ENCODE measurements around the gene ZMYND8.
"Not testable (repeated sequence)": the region's sequence is repeated elsewhere in the genome, so short reads cannot be mapped to it uniquely, and the experiment has no call there.

Gene ZMYND8

GRCh38 chr20:47282864-47283263, 73.6 kb downstream of the ZMYND8 start:
- DNase-seq = no peak

GRCh38 chr20:47281376-47281775, 75.1 kb downstream of the ZMYND8 start:
- DNase-seq = no peak

GRCh38 chr20:47280668-47281067, 75.8 kb downstream of the ZMYND8 start:
- no peak for DNase-seq

- no peak for DNase-seq
These were observed 76.3 kb downstream of the ZMYND8 start for GRCh38 chr20:47280228-47280627.

- DNase-seq = no peak
These were observed 77.6 kb downstream of the ZMYND8 start for GRCh38 chr20:47278907-47279348.

GRCh38 chr20:47277535-47277872, 79.0 kb downstream of the ZMYND8 start:
- not testable (repeated sequence) for DNase-seq

- DNase-seq = peak; percentile 79
These were observed 79.5 kb downstream of the ZMYND8 start for GRCh38 chr20:47276851-47277534.

- DNase-seq = no peak
These were observed 80.2 kb downstream of the ZMYND8 start for GRCh38 chr20:47276251-47276650.

GRCh38 chr20:47275548-47275947, 81.0 kb downstream of the ZMYND8 start:
- no peak for DNase-seq

- peak; percentile 98 for DNase-seq
These were observed 81.9 kb downstream of the ZMYND8 start for GRCh38 chr20:47274401-47275108.

- DNase-seq = peak; percentile 38
These were observed 82.8 kb downstream of the ZMYND8 start for GRCh38 chr20:47273591-47274235.

DNA sequence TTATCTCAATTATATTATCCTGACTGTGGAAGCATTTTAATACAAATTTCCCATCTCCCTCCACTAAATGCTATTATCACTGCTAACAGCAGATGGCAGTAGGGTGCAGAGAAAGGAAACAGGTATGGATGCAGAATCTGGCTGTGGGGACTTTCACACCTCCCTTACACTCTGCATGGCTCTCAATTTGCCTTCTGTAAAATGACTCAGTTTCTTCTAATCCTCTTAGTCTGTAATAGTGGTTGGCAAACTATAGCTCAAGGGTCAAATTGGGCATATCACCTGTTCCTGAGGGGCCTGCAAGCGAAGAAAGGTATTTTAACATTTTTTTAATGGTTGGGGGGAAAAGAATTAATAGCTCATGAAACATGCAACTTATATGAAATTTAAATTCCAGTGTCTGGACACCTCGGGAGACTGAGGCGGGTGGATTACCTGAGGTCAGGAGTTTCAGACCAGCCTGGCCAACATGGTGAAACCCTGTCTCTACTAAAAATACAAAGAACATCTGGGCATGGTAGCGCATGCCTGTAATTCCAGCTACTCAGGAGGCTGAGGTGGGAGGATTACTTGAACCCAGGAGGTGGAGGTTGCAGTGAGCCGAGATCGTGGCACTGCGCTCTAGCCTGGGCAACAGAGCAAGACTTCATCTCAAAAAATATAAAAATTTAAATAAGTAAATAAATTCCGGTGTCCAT, 83.5 kb downstream of the ZMYND8 start:
- peak; percentile 78 for DNase-seq

GRCh38 chr20:47271046-47271615, 85.4 kb downstream of the ZMYND8 start:
- no peak for DNase-seq

DNA sequence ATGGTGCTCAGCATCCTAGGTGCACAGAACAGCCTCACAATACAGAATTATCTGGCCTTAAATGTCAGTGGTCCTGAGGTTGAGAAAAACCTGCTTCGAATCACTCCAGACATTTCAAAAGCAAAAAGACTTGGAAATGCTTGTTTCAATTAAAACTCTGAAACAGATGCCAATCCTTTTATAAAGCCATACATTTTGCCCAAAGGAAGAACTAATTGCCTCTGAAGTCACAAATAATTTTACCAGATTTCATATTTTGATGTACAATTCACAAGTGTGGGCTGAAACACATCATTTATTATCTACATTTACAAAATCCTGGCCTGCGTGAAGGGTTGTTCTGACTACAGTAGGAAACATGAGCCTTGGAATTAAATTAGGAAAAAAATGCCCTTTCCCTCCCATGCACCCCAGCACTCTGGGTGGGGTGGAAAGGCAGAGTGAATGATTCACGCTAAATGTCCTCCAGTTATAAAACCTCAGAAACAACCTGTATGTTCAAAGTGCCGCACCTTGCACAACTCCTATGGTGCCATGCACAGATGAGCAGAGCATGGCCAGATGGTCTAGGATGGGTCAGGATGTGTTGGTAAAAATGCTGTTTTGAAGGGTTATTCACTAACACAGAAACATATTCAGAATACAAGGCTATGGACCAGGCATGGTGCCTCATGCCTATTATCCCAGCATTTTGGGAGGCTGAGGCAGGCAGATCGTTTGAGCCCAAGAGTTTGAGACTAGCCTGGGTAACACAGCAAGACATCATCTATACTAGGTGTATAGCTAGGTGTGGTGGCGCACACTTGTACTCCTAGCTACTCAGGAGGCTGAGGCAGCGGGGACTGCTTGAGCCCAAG, 87.0 kb downstream of the ZMYND8 start:
- no peak for DNase-seq

GRCh38 chr20:47267621-47268020, 88.9 kb downstream of the ZMYND8 start:
- no peak for DNase-seq

- no peak for DNase-seq
These were observed 89.5 kb downstream of the ZMYND8 start for GRCh38 chr20:47266847-47267515.

DNA sequence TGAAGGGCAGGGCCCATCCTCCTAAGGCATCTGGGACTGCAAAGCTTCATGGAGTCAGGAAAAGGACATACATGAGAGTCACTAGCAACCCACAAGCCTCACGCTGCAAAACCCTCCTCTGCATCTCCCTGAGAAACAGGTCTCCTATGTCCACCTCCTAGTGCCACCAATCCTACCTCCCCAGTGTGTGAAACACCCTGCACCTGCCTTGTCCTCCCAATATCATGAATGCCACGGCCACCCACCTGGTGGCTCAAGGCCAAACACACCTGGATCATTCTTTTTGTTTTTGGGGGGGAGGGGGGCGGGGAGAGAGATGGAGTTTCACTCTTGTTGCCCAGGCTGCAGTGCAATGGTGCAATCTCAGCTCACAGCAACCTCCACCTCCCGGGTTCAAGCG, 90.5 kb downstream of the ZMYND8 start:
- DNase-seq = no peak

- DNase-seq = no peak
These were observed 91.3 kb downstream of the ZMYND8 start for GRCh38 chr20:47265214-47265613.

DNA sequence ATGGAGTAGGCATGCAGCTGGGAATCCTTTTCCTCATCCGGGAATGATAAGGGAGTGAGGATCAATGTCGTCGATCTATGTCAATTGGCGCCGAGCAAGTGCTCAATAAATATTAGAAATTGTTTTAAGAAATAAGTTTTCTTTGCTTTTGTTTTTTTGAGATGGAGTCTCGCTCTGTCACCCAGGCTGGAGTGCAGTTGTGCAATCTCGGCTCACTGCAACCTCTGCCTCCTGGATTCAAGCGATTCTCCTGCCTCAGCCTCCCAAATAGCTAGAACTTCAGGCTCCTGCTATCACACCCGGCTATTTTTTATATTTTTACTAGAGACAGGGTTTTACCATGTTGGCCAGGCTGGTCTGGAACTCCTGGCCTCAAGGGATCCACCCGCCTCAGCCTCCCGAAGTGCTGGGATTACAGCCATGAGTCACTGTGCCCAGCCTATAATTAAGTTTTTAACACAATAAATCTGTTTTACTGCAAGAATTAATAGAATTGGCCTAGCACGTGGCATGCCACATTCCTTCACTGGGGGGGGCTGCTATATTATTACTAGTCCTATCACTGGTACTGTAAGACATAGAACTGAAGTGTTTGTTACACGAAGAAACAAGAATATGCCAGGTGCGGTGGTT, 92.2 kb downstream of the ZMYND8 start:
- not testable (repeated sequence) for DNase-seq

DNA sequence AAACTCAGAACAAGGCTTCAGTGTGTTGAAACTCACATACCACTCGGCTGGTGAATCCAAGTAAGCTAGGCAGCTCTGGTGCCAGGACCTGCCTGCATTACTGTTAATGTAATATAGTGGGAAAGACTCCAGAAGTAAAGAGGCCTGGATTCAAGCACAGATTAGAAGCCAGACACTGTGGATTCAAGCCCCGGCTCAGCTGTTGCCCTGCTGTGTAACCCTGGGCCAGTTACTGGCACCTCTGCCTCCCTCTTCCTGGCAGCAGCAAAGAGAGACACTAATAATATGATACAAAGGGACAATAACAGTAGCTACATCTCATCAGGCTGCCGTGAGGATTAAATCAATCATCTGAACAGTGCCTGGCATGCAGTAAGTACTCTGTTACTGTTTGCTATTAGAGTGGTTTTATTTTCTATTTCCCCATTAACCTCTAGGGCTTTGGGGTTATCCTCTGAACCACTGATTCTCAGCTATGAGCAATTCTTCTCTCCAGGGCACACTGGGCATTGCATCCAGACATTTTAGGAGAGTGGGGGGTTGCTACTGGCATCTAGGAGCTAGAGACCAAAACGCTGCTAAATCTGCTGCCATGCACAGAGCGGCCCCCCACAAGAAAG, 92.9 kb downstream of the ZMYND8 start:
- DNase-seq = no peak

DNA sequence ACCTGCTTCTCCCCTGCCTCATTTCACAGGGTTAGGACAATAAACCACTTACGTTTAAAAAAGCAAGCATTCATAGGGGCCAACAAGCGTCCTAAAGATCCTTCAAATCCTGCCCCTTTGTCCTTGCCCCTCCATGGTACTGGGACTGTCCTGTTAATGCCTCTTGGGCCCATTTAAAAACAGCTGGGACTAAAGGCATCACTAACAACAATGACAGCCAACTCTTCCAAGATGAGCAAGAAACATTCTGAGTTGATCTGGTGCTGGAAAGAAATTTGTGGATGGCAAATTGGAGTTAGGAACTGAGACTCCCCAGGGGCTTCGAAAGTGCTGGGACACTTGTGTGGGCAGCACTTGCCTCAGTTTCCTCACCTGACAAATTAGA, 93.4 kb downstream of the ZMYND8 start:
- DNase-seq = no peak

All from kidney glomerular epithelial cell (primary cell).